HG03066 (cell line): ENCODE measurements around the gene KDM4B.

ENCODE experiments used
- ATAC-seq: cut with Tn5 transposase; IDR thresholded peaks from one replicate; pipeline ENCODE4 v1.9.1; 2021; ENCODE audit warnings: low read depth; ENCODE audit not compliant: unreplicated experiment

KDM4B gene

GRCh38 chr19:5081443-5082161, 112.7 kb downstream of the KDM4B start:
- no peak for ATAC-seq

GRCh38 chr19:5083547-5083965, 114.6 kb downstream of the KDM4B start:
- no peak for ATAC-seq

- no peak for ATAC-seq
These were observed 116.7 kb downstream of the KDM4B start for GRCh38 chr19:5085566-5085965.

GRCh38 chr19:5086230-5086629, 117.3 kb downstream of the KDM4B start:
- ATAC-seq, result no peak

GRCh38 chr19:5086725-5087439, 118.0 kb downstream of the KDM4B start:
- no peak for ATAC-seq

- ATAC-seq, result no peak
These were observed 120.4 kb downstream of the KDM4B start for GRCh38 chr19:5089283-5089682.

GRCh38 chr19:5090465-5091017, 121.6 kb downstream of the KDM4B start:
- no peak for ATAC-seq

- ATAC-seq, result no peak
These were observed 122.2 kb downstream of the KDM4B start for GRCh38 chr19:5091018-5091683.

GRCh38 chr19:5091684-5092480, 123.0 kb downstream of the KDM4B start:
- ATAC-seq, result no peak

GRCh38 chr19:5092481-5092843, 123.5 kb downstream of the KDM4B start:
- ATAC-seq, result no peak

- ATAC-seq, result no peak
These were observed 124.5 kb downstream of the KDM4B start for GRCh38 chr19:5093297-5093928.

GRCh38 chr19:5093948-5094718, 125.2 kb downstream of the KDM4B start:
- ATAC-seq, result no peak

- no peak for ATAC-seq
These were observed 126.1 kb downstream of the KDM4B start for GRCh38 chr19:5094768-5095567.

GRCh38 chr19:5095568-5095850, 126.6 kb downstream of the KDM4B start:
- ATAC-seq, result no peak

- no peak for ATAC-seq
These were observed 127.6 kb downstream of the KDM4B start for GRCh38 chr19:5096536-5096935.

- no peak for ATAC-seq
These were observed 128.5 kb downstream of the KDM4B start for GRCh38 chr19:5097331-5097930.

- ATAC-seq, result no peak
These were observed 129.2 kb downstream of the KDM4B start for GRCh38 chr19:5097959-5098623.

- ATAC-seq, result no peak
These were observed 129.7 kb downstream of the KDM4B start for GRCh38 chr19:5098646-5099045.
